ENCODE measurements around the gene CACNG4. TPM values are rescaled to one million over a fixed set of nuclear protein-coding genes. Genes with fewer than 3 reads are reported as not detected.

CACNG4 gene
- polyA plus RNA-seq, 1 experiment = 0.25 TPM

DNA sequence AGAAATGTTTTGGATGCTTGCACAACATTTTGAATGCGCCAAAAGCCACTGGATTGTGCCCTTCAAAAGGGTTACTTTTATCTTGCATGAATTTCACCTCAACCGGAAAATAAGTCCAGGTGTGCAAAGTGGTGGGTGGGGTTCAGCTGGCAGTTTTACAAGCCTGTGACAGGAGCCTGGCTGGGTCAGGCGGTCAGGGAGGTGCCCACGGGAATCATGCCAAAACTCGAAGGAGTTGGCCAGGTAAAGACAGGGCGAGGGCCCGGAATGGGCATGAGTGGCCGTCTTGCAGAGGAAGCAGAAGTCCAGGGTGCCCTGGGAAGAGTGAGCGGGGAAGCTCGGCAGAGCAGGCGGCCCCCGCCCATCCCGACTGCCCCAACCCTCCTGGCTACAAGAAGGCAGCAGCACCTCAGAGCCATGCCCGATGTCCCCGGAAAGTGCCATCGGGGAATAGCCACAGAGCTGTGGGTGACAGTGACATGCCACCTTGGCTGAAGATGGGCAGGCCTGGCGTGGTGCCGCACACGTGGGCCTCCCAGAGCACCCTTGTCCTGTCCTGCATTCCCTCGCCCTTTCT lies 60.8 kb downstream of the CACNG4 start:
- TF ChIP-seq, protein P1, sequence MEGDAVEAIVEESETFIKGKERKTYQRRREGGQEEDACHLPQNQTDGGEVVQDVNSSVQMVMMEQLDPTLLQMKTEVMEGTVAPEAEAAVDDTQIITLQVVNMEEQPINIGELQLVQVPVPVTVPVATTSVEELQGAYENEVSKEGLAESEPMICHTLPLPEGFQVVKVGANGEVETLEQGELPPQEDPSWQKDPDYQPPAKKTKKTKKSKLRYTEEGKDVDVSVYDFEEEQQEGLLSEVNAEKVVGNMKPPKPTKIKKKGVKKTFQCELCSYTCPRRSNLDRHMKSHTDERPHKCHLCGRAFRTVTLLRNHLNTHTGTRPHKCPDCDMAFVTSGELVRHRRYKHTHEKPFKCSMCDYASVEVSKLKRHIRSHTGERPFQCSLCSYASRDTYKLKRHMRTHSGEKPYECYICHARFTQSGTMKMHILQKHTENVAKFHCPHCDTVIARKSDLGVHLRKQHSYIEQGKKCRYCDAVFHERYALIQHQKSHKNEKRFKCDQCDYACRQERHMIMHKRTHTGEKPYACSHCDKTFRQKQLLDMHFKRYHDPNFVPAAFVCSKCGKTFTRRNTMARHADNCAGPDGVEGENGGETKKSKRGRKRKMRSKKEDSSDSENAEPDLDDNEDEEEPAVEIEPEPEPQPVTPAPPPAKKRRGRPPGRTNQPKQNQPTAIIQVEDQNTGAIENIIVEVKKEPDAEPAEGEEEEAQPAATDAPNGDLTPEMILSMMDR (IDR thresholded peaks at IDR 0.05; ENCODE audit: low read depth, low read length) = no peak
- CTCF ChIA-PET = no interaction called here

DNA sequence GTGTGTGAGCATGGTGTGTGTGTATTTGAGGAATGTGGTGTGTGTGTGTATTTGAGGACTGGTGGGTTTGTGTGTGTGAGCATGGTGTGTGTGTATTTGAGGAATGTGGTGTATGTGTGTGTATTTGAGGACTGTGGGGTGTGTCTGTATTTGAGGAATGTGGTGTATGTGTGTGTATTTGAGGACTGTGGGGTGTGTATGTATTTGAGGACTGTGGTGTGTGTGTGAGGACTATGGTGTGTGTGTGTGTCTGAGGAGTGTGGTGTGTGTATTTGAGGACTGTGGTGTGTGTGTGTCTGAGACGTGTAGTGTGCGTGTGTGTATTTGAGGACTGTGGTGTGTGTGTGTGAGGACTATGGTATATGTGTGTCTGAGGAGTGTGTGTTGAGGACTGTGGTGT lies 61.8 kb downstream of the CACNG4 start:
- no peak for DNase-seq (ENCODE audit: low read depth, low spot score)
- CTCF ChIA-PET = no interaction called here
- TF ChIP-seq, protein P1 (IDR thresholded peaks at IDR 0.05; ENCODE audit: low read depth, low read length) = no peak
- Histone ChIP-seq H3K9me3 (ENCODE audit: control insufficient read depth, insufficient read depth, low read length) (no peaks in the 10 kb centered on the region; the same call in 1 of the 2 replicates), H3K4me3 (ENCODE audit: low read depth, low read length) (no peak overlapping the region), H3K27ac (ENCODE audit: low read depth, low read length) (no peak overlapping the region), H3K27me3 (ENCODE audit: control insufficient read depth, insufficient read depth, low read length) (no peaks in the 10 kb centered on the region)
- POLR2A ChIA-PET = no interaction called here

More for the DNA sequence above, 60.8 kb downstream of the CACNG4 start:
- no peak for DNase-seq (ENCODE audit: low read depth, low spot score)
- no peaks in the 10 kb centered on the region for H3K27me3 ChIP-seq (ENCODE audit: control insufficient read depth, insufficient read depth, low read length)
- POLR2A ChIA-PET = no interaction called here
- H3K9me3 ChIP-seq (ENCODE audit: control insufficient read depth, insufficient read depth, low read length) = no peaks in the 10 kb centered on the region; the same call in 1 of the 2 replicates
- no peak overlapping the region for H3K27ac ChIP-seq (ENCODE audit: low read depth, low read length)
- H3K4me3 ChIP-seq (ENCODE audit: low read depth, low read length) = no peak overlapping the region

DNA sequence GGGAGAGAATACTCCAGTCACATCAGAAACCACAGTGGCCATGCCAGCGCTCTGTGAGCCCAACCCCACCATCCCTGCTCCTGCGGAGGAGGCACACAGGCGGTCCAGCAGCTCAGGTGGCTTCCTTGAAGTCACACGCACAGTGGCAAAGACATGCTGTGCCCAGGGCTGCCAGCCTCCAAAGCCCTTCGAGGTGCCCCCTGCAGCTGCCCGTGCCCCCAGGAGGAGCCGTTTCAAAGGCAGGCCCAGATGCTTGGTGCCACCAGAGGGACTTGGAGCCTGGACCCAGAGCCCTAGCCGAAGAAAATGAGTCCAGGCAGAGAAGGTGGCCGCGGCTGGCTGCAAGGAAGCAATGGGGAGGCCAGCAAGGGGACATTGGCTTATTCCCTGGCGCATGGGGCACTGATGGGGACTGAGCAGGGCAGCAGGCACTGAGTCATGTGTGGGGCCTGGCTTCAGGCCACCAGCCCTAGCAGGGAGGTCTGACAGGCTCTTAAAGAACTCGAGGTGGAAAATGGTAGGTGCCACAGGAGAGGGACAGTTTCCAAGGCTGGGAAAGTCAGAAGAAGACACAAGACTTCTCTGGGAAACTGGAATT lies 62.6 kb downstream of the CACNG4 start:
- DNase-seq (ENCODE audit: low read depth, low spot score) = no peak
- Histone ChIP-seq H3K27ac (ENCODE audit: low read depth, low read length) (no peak overlapping the region), H3K9me3 (ENCODE audit: control insufficient read depth, insufficient read depth, low read length) (no peaks in the 10 kb centered on the region; the same call in 1 of the 2 replicates), H3K4me3 (ENCODE audit: low read depth, low read length) (no peak overlapping the region), H3K27me3 (ENCODE audit: control insufficient read depth, insufficient read depth, low read length) (no peaks in the 10 kb centered on the region)
- TF ChIP-seq, protein P1 (IDR thresholded peaks at IDR 0.05; ENCODE audit: low read depth, low read length) = no peak
- ChIA-PET POLR2A (no interaction called here), CTCF (no interaction called here)

DNA sequence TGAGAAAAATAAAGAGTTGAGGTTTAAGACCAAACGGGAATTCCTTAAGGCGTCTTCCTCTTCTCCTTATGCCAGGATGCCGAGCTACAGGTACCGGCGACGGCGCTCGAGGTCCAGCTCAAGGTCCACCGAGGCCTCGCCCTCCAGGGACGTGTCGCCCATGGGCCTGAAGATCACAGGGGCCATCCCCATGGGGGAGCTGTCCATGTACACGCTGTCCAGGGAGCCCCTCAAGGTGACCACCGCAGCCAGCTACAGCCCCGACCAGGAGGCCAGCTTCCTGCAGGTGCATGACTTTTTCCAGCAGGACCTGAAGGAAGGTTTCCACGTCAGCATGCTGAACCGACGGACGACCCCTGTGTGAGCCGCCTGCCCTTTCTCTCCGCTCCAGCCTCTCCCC lies 66.1 kb downstream of the CACNG4 start:
- CTCF ChIA-PET = no interaction called here
- Histone ChIP-seq H3K27ac (ENCODE audit: low read depth, low read length) (no peak overlapping the region), H3K9me3 (ENCODE audit: control insufficient read depth, insufficient read depth, low read length) (peaks cover 4% of the 10 kb centered on the region; the same call in 1 of the 2 replicates), H3K27me3 (ENCODE audit: control insufficient read depth, insufficient read depth, low read length) (peaks cover 2% of the 10 kb centered on the region), H3K4me3 (ENCODE audit: low read depth, low read length) (no peak overlapping the region)
- no peak for DNase-seq (ENCODE audit: low read depth, low spot score)
- POLR2A ChIA-PET = no interaction called here
- TF ChIP-seq, protein P1 (IDR thresholded peaks at IDR 0.05; ENCODE audit: low read depth, low read length) = no peak

GRCh38 chr17:67032382-67032781 lies 67.9 kb downstream of the CACNG4 start:
- CTCF ChIA-PET = no interaction called here
- TF ChIP-seq, protein P1 (IDR thresholded peaks at IDR 0.05; ENCODE audit: low read depth, low read length) = no peak
- no peak overlapping the region for H3K4me3 ChIP-seq (ENCODE audit: low read depth, low read length)
- peaks cover 4% of the 10 kb centered on the region for H3K27me3 ChIP-seq (ENCODE audit: control insufficient read depth, insufficient read depth, low read length)
- DNase-seq (ENCODE audit: low read depth, low spot score) = no peak
- POLR2A ChIA-PET = no interaction called here
- H3K9me3 ChIP-seq (ENCODE audit: control insufficient read depth, insufficient read depth, low read length) = peaks cover 4% of the 10 kb centered on the region; the same call in 1 of the 2 replicates
- H3K27ac ChIP-seq (ENCODE audit: low read depth, low read length) = no peak overlapping the region
